Nucleus accumbens (tissue), 56 donors: ENCODE data around the gene CST9L.

Source experiments
- DNase-seq, 56 donors: peaks; one replicate each; lab custom pipeline; 2025; lab: John Stamatoyannopoulos, UW

The CST9L gene

GRCh38 chr20:23548408-23548807, 19.9 kb downstream of the CST9L start:
- no peak for DNase-seq

DNA sequence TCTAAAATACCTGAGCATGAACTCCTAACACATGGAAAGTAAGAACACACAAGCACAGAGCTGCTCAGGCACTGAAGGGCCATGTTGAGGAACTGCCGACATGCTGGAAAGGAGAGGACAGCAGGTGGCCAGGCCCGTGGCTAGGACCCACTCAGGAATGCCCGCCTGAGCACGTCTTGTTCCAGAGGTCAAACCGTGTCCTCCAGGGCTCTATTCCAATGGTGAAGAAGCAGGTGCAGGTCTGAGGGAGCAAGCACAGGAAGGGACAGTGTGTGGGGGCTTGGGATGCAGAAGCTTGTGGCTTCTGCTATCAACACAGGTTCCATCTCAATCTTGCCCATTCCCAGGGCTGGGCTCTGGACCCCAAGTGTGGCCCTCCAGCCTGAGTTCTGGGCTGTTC, 20.7 kb downstream of the CST9L start:
- DNase-seq, result no peak

- no peak for DNase-seq
Measured at GRCh38 chr20:23546435-23547144, 21.7 kb downstream of the CST9L start.

DNA sequence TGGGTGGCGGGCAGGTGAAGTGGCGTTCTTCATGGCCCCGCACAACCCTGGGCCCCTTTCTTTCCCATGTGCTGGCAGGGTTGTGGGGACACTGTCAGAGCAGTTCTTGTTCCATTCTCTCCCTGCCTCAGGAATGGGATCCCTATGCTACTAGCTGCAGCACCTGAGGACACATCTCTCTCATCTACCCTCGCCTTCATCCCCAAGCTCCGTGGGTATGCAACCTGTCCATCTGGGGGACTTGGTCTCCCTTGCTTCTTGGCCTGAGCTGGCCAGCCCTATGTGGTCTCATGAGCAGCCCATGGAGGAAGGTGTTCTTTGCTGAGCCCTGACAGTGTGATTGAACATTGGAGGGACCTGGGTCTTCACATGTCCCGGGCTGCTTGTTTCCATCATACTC, 24.2 kb downstream of the CST9L start:
- DNase-seq, result no peak

DNA sequence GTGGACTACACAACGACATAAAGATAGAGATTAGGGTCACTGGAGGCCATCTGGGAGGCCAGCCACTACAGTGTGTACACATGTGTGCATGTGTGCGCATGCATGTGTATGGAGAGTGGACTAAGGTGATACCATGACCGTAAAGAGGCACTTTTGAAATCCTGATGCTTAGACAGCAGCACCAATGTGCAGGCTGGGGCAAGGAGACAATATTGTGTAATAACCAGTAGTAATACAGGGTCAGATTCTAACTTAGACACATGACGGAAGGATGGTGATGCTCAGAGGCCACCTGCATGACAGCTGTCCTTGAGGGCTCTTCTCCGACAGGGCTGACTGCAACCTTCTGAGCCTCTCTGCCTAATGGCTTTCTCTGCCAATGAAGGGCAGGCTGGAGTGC, 25.5 kb downstream of the CST9L start:
- no peak for DNase-seq

- DNase-seq, result no peak
Measured at GRCh38 chr20:23541776-23542175, 26.5 kb downstream of the CST9L start.

- DNase-seq, result peak in 9 of 56 donors; percentile 3 to 33 (median 8)
Measured at GRCh38 chr20:23541330-23541729, 27.0 kb downstream of the CST9L start.

DNA sequence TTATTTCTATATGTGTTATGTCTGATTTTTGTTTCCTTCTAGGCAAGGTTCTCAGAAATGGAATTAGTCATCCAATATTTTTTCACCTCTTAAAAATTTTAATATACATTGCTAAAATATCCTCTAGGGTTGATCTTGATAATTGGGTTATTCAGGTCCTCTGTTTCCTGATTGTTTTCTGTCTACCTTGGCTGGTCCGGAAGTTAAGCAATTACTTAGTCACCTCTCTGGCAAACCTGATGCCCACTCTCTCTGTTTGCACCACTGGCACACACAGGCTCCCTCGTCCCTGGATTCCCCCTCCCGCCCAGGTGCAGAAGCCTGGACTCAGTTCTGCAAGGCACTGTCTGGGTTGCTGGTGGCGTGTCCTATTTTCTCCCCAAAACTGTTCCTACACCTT, 27.7 kb downstream of the CST9L start:
- DNase-seq, result no peak

DNA sequence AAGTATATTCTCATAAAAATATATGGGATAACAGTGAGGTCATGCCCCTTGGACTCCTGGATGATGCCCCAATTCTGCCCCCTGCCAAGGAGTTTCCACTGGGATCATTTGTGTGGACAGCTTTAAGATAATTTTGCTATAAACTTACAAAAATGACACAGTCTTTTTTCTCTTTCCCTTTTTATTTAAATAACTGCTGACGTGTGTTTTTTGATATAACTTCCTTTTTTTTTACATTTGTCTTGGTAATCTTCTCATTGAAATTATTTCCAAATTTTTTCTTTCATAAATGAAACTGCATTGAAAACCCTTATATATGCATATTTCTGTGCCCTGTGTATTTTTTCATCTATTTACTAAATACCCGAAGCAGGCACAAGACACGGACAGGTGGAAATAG, 31.3 kb downstream of the CST9L start:
- no peak for DNase-seq

DNA sequence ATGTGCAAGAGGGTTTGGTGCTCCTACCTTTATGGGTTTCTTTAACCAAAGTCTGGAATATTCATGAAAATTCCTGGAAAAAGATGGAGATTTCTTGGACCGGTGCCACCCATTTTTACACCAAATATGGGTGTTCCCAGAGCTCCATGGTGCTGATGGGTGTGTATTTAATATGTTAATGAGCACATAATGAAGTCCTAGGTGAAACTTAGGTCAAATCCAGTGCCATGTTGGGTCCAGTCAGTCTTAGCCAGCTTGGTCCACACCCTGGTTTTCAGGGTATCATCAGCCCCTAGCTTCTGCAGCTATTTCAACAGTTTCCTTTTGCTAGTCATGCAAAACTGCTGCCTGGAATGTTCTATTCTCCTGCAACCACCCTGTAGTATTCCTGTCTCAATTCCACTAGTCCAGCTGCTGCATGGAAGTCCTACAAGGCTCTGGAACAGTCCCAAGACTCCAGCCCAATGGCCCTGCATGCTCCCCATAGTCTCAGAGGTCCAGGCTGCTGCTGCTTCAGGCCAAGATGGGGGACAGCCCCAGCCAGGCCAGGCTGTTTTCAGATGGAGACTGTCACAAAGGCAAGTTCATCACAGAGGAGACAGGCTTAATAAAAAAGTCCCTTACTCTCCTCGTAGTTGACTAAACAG, 31.8 kb downstream of the CST9L start:
- no peak for DNase-seq

DNA sequence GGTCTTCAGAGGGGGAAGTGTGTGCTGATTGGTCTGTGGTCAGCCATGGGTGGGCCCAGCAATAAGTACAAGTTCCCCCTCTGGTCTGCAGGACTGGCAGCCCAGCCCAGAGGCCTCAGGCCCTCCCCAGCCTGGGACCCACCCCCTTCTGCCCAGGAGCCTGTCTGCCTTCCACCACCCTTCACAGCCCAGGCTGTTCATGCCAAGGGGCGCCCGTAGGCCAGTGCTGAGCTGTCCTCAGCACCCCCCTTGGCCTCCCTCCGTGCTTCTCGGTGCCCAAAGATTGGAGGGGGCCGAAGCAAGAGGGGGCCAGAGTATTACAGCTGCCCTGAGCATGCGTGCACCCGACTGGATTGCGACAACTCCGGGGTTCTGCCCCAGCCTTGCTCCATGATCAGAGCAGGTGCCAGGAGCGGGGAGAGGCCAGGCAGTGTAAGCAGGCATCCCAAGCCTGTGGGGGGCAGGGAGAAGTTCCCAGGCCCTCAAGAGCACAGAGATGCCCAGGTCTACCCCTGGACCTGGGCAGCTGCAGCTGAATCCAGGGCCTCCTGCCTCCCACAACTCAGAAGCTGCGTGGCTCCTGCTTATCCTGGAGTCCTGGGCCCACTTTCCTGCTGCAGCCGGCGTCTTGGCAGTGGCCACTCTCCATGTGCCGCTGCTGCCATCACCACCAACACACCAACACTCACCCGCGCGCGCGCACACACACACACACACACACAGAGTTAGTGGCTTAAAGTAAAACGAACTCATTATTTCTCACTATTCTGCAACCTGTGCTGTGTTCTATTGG, 33.3 kb downstream of the CST9L start:
- DNase-seq, result no peak

- DNase-seq, result no peak
Measured at GRCh38 chr20:23533161-23533560, 35.1 kb downstream of the CST9L start.

DNA sequence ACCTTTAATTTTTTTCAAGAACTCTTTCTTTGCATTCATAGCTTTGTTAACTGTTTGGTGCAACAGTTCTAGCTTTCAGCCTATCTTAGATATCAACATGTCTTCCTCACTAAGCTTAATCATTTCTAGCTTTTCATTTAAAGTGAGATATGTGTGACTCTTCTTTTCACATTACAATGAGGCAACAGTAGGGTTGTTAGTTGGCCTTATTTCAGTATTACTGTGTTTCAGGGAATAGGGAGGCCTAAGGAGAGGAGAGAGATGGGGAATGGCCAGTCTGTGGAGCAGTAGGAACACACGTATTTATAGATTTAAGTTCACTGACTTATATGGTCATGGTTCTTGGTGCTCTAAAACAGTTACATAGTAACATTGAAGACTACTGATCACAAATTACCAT, 35.8 kb downstream of the CST9L start:
- DNase-seq, result no peak

DNA sequence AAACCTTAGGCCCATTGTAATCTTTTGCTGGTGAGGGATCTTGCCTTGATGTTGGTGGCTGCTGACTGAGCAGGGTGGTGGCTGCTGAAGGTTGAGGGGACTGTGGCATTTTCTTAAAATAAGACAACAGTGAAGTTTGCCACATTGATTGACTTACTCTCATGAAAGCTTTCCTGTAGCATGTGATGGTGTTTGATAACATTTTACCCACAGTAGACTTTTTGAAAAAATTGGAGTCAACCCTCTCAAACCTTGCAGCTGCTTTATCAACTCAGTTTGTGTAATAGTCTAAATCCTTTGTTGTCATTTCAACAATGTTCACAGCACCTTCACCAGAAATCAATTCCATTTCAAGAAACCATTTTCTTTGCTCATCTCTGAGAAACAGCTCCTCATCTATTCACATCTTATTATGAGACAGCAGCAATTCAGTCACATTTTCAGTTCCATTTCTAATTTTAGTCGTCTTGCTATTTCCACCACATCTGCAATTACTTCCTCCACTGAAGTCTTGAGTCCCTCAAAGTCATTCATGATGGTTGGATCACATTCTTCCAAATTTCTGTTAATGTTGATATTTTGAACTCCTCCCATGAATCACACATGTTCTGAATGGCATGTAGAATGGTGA, 37.2 kb downstream of the CST9L start:
- DNase-seq, result no peak

DNA sequence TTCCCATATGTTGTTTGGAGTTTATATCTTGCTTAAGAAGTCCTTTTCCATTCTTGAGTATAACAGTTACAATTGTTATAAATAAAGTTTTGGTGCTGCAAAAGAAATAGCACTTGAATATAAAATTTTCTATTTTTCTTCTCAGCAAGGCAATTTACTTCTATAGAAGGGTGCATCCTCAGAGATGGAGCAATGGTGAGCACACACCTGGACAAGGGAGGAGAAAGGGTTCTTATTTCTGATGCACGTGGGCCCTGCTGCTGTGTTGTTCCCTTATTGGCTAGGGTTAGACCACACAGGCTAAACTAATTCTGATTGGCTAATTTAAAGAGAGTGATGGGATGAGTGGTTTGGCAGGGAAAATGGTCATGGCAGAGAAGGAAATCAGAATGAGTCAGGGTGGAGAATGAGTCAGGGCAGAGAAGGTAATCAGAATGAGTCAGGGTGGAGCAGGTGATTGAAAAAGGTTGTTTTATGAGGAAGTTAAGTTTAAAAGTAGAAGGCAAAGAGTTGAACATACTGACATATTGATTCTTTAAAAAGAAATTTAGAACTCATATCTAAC, 39.3 kb downstream of the CST9L start:
- no peak for DNase-seq

GRCh38 chr20:23526850-23527249, 41.4 kb downstream of the CST9L start:
- no peak for DNase-seq

- no peak for DNase-seq
Measured at GRCh38 chr20:23524146-23524545, 44.1 kb downstream of the CST9L start.

- no peak for DNase-seq
Measured at GRCh38 chr20:23520185-23520584, 48.1 kb downstream of the CST9L start.

- no peak for DNase-seq
Measured at GRCh38 chr20:23519556-23519955, 48.7 kb downstream of the CST9L start.

DNA sequence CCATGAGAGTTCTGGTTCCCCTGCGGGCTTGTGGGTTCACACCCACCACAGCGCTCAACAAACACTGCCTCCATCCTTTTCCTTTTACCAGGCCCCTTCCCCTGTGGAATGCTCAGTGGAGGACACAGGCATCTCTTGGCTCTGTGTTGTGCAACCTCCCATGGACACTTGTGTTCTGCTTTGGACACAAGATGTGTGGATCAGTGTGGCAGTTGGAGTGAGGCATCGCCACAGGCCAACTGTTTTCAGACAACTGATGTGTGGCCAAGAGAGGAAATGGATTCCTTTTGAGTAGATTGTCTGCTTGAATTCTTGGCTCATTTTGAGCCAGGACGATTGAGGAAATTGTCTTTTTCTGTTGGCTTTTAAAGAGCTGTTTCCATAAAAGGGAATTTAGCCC, 50.6 kb downstream of the CST9L start:
- DNase-seq, result no peak
